ENCODE data around the gene RAD51.

Gene RAD51

GRCh38 chr15:40722354-40722753, 27.4 kb downstream of the RAD51 start:
- Histone ChIP-seq H3K9ac (no peak overlapping the region), H2AFZ (no peak overlapping the region), H3K27me3 (ENCODE audit: control insufficient read depth, insufficient read depth, low read length) (no peaks in the 10 kb centered on the region), H3K4me1 (no peaks in the 10 kb centered on the region), H3K27ac (no peak overlapping the region), H3K79me2 (no peaks in the 10 kb centered on the region), H3K4me3 (ENCODE audit: low read depth, low read length) (no peak overlapping the region), H3K4me2 (ENCODE audit: low read length) (no peak overlapping the region), H3K36me3 (ENCODE audit: control insufficient read depth, insufficient read depth, low read length) (no peaks in the 10 kb centered on the region), H3K9me3 (ENCODE audit: control insufficient read depth, low read length) (no peaks in the 10 kb centered on the region)
- no peak for TF ChIP-seq CTCF (IDR thresholded peaks at IDR 0.05)

GRCh38 chr15:40722934-40723333, 28.0 kb downstream of the RAD51 start:
- no peak overlapping the region for H3K4me2 ChIP-seq (ENCODE audit: low read length)
- H3K27ac ChIP-seq, result no peak overlapping the region
- no peak for TF ChIP-seq CTCF (IDR thresholded peaks at IDR 0.05)
- H3K4me3 ChIP-seq (ENCODE audit: low read depth, low read length), result no peak overlapping the region
- no peaks in the 10 kb centered on the region for H3K9me3 ChIP-seq (ENCODE audit: control insufficient read depth, low read length)
- no peaks in the 10 kb centered on the region for H3K27me3 ChIP-seq (ENCODE audit: control insufficient read depth, insufficient read depth, low read length)
- H3K79me2 ChIP-seq, result no peaks in the 10 kb centered on the region
- no peaks in the 10 kb centered on the region for H3K4me1 ChIP-seq
- no peak overlapping the region for H2AFZ ChIP-seq
- no peak overlapping the region for H3K9ac ChIP-seq
- no peaks in the 10 kb centered on the region for H3K36me3 ChIP-seq (ENCODE audit: control insufficient read depth, insufficient read depth, low read length)

GRCh38 chr15:40723919-40724318, 28.9 kb downstream of the RAD51 start:
- no peak overlapping the region for H3K4me3 ChIP-seq (ENCODE audit: low read depth, low read length)
- no peak for TF ChIP-seq CTCF (IDR thresholded peaks at IDR 0.05)
- H2AFZ ChIP-seq, result no peak overlapping the region
- no peaks in the 10 kb centered on the region for H3K9me3 ChIP-seq (ENCODE audit: control insufficient read depth, low read length)
- H3K27me3 ChIP-seq (ENCODE audit: control insufficient read depth, insufficient read depth, low read length), result no peaks in the 10 kb centered on the region
- no peak overlapping the region for H3K4me2 ChIP-seq (ENCODE audit: low read length)
- H3K27ac ChIP-seq, result no peak overlapping the region
- no peaks in the 10 kb centered on the region for H3K79me2 ChIP-seq
- no peaks in the 10 kb centered on the region for H3K36me3 ChIP-seq (ENCODE audit: control insufficient read depth, insufficient read depth, low read length)
- no peak overlapping the region for H3K9ac ChIP-seq
- H3K4me1 ChIP-seq, result no peaks in the 10 kb centered on the region

- no peak for TF ChIP-seq CTCF (IDR thresholded peaks at IDR 0.05)
- Histone ChIP-seq H3K9ac (no peak overlapping the region), H3K4me1 (no peaks in the 10 kb centered on the region), H3K4me2 (ENCODE audit: low read length) (no peak overlapping the region), H2AFZ (no peak overlapping the region), H3K36me3 (ENCODE audit: control insufficient read depth, insufficient read depth, low read length) (no peaks in the 10 kb centered on the region), H3K9me3 (ENCODE audit: control insufficient read depth, low read length) (no peaks in the 10 kb centered on the region), H3K4me3 (ENCODE audit: low read depth, low read length) (no peak overlapping the region), H3K27ac (no peak overlapping the region), H3K79me2 (no peaks in the 10 kb centered on the region), H3K27me3 (ENCODE audit: control insufficient read depth, insufficient read depth, low read length) (no peaks in the 10 kb centered on the region)
These were observed 36.1 kb downstream of the RAD51 start for GRCh38 chr15:40731034-40731433.

- Histone ChIP-seq H3K79me2 (no peaks in the 10 kb centered on the region), H3K27ac (no peak overlapping the region), H3K4me1 (no peaks in the 10 kb centered on the region), H3K4me3 (ENCODE audit: low read depth, low read length) (no peak overlapping the region), H3K36me3 (ENCODE audit: control insufficient read depth, insufficient read depth, low read length) (no peaks in the 10 kb centered on the region), H2AFZ (no peak overlapping the region), H3K4me2 (ENCODE audit: low read length) (no peak overlapping the region), H3K9ac (no peak overlapping the region), H3K9me3 (ENCODE audit: control insufficient read depth, low read length) (no peaks in the 10 kb centered on the region), H3K27me3 (ENCODE audit: control insufficient read depth, insufficient read depth, low read length) (no peaks in the 10 kb centered on the region)
- no peak for TF ChIP-seq CTCF (IDR thresholded peaks at IDR 0.05)
These were observed 41.6 kb downstream of the RAD51 start for GRCh38 chr15:40736575-40736974.
